BE2C (cell line): ENCODE results near the gene ATP11A.
A peak's percentile ranks its signal among the peaks of the same experiment; 100 is the strongest.

Experiments used
- DNase-seq: peaks from one replicate; pipeline ENCODE4 v3.0.0-alpha.2; 2020
- H3K27me3 ChIP-seq: fragments of 250-450 bp; sonication (Bioruptor Pico); 2 replicates; pipeline ENCODE4 v1.5.1; 2020; ENCODE audit warnings: mild to moderate bottlenecking
- H3K36me3 ChIP-seq: fragments of 250-450 bp; sonication (Bioruptor Pico); 2 replicates; pipeline ENCODE4 v1.5.1; 2020; ENCODE audit warnings: mild to moderate bottlenecking
- H3K4me1 ChIP-seq: fragments of 250-450 bp; sonication (Bioruptor Pico); 2 replicates; pipeline ENCODE4 v1.5.1; 2020
- H3K4me3 ChIP-seq: 2 replicates; pipeline ENCODE4 v1.5.1; 2011; ENCODE audit warnings: low read depth, low read length
- H3K9me3 ChIP-seq: fragments of 250-450 bp; sonication (Bioruptor Pico); 2 replicates; pipeline ENCODE4 v1.5.1; 2020
- TF ChIP-seq, protein P1 (sequence below): IDR thresholded peaks from 2 replicates; pipeline ENCODE4 v1.5.1; 2012; ENCODE audit warnings: mild to moderate bottlenecking, low read depth, low read length

Gene ATP11A

DNA sequence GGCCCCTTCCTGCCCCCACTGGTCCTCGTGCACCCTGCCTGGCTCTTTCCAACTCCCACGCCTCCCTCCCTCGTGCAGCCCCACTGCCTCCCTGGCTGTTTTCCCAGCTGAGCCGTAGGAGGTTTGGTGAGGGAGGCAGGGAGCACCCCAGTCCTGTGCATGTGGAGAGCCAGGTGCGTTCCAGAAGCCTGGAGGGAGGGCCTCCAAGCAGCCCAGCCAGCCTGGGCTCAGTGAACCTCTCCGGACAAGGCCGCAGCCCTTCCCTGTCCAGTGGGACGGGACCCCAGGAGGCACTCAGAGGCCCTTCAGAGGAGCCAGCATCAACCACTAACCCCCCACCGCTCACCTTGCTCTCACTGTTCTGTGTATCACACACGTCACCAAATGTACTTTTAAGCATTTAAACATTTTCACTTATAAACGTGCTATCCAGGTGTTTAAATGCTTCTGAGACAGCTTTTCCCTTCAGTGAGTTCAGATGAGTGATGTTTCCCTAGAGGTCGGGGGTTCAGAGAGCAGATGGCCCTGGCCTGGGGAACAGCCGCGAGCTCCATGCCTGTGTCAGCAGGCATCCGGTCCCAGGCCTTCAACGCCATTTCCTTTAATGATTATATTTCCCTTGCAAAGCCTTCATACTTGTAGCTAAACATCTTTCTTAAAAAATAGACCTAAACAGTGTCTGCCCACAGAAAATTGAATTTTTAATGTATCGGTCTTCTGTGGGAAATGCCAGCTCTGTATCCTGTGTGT, 122.6 kb downstream of the ATP11A start:
- TF ChIP-seq, protein P1, sequence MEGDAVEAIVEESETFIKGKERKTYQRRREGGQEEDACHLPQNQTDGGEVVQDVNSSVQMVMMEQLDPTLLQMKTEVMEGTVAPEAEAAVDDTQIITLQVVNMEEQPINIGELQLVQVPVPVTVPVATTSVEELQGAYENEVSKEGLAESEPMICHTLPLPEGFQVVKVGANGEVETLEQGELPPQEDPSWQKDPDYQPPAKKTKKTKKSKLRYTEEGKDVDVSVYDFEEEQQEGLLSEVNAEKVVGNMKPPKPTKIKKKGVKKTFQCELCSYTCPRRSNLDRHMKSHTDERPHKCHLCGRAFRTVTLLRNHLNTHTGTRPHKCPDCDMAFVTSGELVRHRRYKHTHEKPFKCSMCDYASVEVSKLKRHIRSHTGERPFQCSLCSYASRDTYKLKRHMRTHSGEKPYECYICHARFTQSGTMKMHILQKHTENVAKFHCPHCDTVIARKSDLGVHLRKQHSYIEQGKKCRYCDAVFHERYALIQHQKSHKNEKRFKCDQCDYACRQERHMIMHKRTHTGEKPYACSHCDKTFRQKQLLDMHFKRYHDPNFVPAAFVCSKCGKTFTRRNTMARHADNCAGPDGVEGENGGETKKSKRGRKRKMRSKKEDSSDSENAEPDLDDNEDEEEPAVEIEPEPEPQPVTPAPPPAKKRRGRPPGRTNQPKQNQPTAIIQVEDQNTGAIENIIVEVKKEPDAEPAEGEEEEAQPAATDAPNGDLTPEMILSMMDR, result no peak
- Histone ChIP-seq H3K4me1 (no peaks in the 10 kb centered on the region), H3K36me3 (no peaks in the 10 kb centered on the region; the same call in 1 of the 2 replicates), H3K4me3 (no peak overlapping the region), H3K27me3 (no peaks in the 10 kb centered on the region), H3K9me3 (no peaks in the 10 kb centered on the region)
- no peak for DNase-seq

DNA sequence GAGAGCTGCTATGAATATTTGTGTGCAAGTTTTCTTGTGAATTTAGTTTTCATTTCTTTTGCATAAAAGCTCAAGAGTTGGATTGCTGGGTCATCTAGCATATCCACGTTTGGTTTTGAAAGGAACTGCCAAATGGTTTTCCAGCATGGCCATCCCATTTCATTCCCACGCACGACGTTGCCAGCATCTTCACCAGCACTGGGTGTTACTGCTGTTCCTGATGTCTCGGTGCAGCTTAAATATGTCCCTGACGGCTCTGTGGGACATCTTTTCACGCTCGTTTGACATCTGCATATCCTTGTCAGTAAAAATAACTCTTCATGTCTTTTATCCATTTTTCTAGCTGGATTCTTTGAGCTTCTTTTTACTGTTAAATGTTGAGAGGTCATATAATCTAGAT, 123.7 kb downstream of the ATP11A start:
- TF ChIP-seq, protein P1, result no peak
- DNase-seq, result no peak
- Histone ChIP-seq H3K36me3 (peaks cover 4% of the 10 kb centered on the region), H3K4me3 (no peak overlapping the region), H3K4me1 (no peaks in the 10 kb centered on the region), H3K27me3 (no peaks in the 10 kb centered on the region), H3K9me3 (no peaks in the 10 kb centered on the region)

DNA sequence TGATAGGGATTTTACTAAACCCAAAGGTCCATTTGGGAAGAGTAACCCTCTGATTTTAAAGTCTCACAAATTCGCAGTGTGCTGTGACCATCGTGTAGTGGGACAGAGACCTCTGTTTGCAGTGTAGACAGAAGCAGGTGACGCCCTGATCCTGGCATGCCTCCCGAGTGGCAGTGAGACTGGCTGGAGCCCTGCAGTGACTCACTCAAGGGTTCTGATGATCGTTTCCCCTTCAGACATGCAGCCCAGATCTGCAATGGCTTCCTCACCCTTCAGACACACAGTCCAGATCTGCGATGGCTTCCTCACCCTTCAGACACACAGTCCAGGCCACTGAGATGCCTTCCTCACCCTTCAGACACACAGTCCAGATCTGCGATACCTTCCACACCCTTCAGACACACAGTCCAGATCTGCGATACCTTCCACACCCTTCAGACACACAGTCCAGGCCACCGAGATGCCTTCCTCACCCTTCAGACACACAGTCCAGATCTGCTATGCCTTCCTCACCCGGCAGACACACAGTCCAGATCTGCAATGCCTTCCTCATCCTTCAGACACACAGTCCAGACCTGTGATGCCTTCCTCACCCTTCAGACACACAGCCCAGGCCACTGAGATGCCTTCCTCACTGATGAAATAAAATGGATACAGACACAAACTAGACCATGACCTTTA, 125.2 kb downstream of the ATP11A start:
- peak; percentile 36 for DNase-seq
- H3K27me3 ChIP-seq, result no peaks in the 10 kb centered on the region
- peaks cover 8% of the 10 kb centered on the region for H3K36me3 ChIP-seq
- no peaks in the 10 kb centered on the region for H3K4me1 ChIP-seq
- TF ChIP-seq, protein P1, result no peak
- no peak overlapping the region for H3K4me3 ChIP-seq
- H3K9me3 ChIP-seq, result no peaks in the 10 kb centered on the region

DNA sequence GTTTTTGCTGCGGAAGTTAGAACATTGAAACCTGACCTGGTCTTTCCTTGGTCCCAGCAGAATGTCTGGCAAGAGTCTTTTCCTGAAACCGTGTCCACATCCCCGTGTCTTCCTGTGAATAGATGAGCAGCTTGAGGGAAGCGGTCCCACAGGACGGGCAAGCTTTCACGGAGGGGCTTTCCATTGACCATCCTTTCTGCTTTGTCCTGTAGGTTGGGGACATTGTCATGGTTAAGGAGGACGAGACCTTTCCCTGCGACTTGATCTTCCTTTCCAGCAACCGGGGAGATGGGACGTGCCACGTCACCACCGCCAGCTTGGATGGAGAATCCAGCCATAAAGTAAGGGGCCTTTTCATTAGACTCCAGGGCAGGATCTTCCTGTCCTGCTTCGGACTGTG, 126.0 kb downstream of the ATP11A start:
- DNase-seq, result no peak
- Histone ChIP-seq H3K4me3 (no peak overlapping the region), H3K9me3 (no peaks in the 10 kb centered on the region), H3K4me1 (no peaks in the 10 kb centered on the region), H3K36me3 (peaks cover 8% of the 10 kb centered on the region), H3K27me3 (no peaks in the 10 kb centered on the region)
- TF ChIP-seq, protein P1, result no peak

DNA sequence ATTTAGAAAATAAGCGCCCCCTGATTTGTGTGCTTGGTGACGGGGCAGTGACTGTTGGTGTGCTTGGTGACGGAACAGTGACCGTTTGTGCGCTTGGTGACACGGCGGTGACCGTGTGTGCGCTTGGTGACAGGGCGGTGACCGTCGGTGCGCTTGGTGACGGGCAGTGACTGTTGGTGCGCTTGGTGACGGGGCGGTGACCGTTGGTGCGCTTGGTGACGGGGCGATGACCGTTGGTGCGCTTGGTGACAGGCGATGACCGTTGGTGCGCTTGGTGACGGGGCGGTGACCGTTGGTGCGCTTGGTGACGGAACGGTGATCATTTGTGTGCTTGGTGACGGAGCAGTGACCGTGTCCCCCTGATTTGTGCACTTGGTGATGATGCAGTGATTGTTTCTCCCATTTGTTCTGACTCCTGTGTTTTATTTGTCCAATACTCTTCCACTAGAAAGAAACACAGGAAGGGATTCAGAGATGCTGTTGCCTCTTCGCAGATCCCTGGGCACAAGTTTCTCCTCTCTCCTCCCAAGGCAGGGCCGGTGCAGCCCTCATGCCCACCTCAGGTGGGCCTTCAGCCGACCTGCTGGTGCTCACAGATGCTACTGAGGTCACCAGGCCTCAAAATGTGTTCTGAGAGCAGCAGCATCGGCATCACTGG, 128.3 kb downstream of the ATP11A start:
- no peak for DNase-seq
- H3K4me3 ChIP-seq, result no peak overlapping the region
- H3K9me3 ChIP-seq, result no peaks in the 10 kb centered on the region
- peaks cover 8% of the 10 kb centered on the region for H3K36me3 ChIP-seq
- TF ChIP-seq, protein P1, result no peak
- H3K27me3 ChIP-seq, result no peaks in the 10 kb centered on the region
- no peaks in the 10 kb centered on the region for H3K4me1 ChIP-seq

DNA sequence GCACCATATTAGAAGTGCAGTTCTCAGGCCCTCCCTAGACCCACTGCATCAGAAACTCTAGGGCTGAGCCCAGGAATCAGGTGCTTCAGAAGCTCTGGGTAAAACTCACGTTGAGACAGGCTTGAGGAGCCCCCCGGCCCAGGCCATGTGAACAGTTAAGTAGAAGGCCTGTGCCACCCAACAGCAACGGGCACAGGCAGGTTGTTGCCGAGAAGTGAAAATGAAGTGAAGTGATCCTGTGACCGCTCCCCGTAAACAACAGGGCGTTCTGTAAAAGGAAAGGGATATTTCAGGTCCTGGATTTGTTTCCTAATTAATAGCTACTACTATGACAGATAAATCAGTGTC, 128.8 kb downstream of the ATP11A start:
- Histone ChIP-seq H3K27me3 (no peaks in the 10 kb centered on the region), H3K4me3 (no peak overlapping the region), H3K36me3 (peaks cover 8% of the 10 kb centered on the region), H3K4me1 (no peaks in the 10 kb centered on the region), H3K9me3 (no peaks in the 10 kb centered on the region)
- no peak for DNase-seq
- TF ChIP-seq, protein P1, result no peak
